Ovary (tissue), 9 donors: ENCODE data around the gene C5orf15. TPM values are rescaled to one million over a fixed set of nuclear protein-coding genes. Genes with fewer than 3 reads are reported as not detected.

Experiments used
- DNase-seq, 5 donors: peaks; one replicate each; pipeline ENCODE4 v3.0.0-alpha.2; 2019 to 2020
- H3K27ac ChIP-seq, 2 donors: fragments of 200-600 bp; one replicate each; pipeline versions ENCODE4 v1.5.1 to v1.8.0; 2019 to 2022
- H3K27me3 ChIP-seq: fragments of 200-600 bp; one replicate; pipeline ENCODE4 v1.8.0; 2022
- H3K36me3 ChIP-seq: fragments of 200-600 bp; sonication (generic); one replicate; pipeline ENCODE4 v1.5.1; 2019
- H3K4me1 ChIP-seq: one replicate; pipeline ENCODE4 v1.8.1; 2013; ENCODE audit warnings: mild to moderate bottlenecking, moderate library complexity; ENCODE audit not compliant: insufficient read depth
- H3K4me3 ChIP-seq: fragments of 200-600 bp; sonication (generic); one replicate; pipeline ENCODE4 v1.5.1; 2017
- H3K9me3 ChIP-seq, 2 donors: fragments of 200-600 bp in 1 of 2; sonication (generic) in 1 of 2; one replicate each; pipeline versions ENCODE4 v1.5.1 to v1.8.1; 2013 to 2019; ENCODE audit warnings: mild to moderate bottlenecking in 1 of 2, moderate library complexity in 1 of 2
- EP300 ChIP-seq: sonication (generic); formaldehyde crosslinking; IDR thresholded peaks from one replicate; pipeline ENCODE4 v1.6.1; 2017; ENCODE audit warnings: antibody characterized with exemption
- POLR2A ChIP-seq: fragments of 450-650 bp; IDR thresholded peaks from one replicate; pipeline ENCODE4 v1.6.1; 2017; ENCODE audit warnings: antibody characterized with exemption, mild to moderate bottlenecking, moderate library complexity
- WGBS, 3 donors: extraction: QIAGEN DNeasy Blood & Tissue Kit in 1 of 3; methylation state at CpG; one replicate each; pipeline versions ENCODE4 v1.1.5 to v1.1.7; 2013 to 2017; 5-methylcytosine and 5-hydroxymethylcytosine counted together
- intact Hi-C, 4 donors: fragments of 100-400 bp; cut with DNase I; formaldehyde crosslinking; loops; one replicate each; pipeline versions ENCODE4 v1.11.0 to v1.15.1; 2022 to 2023
- polyA plus RNA-seq, 2 donors: library from polyadenylated mRNA; stranded (reverse); fragments of 200-250 nt in 1 of 2; fragments of 350-450 nt in 1 of 2; fragmentation: Illumina TruSeq in 1 of 2; extraction: RNeasy Lipid Tissue Mini Kit (QIAGEN cat#74804) in 1 of 2; gene quantifications; one replicate each; pipeline ENCODE4 v1.2.3, GENCODE V29; 2013 to 2014
- total RNA-seq, 7 donors: library from RNA; depleted of rRNA in 2 of 7; stranded (reverse); fragments of >200 nt in 2 of 7; fragmentation: NEBNext Ultra II Directional in 3 of 7; extraction: Animal tissue kit (Norgen Biotek cat#: 25700) in 3 of 7; gene quantifications; one replicate each; pipeline versions ENCODE4 v1.1.0 to v1.2.4, GENCODE V29; 2016 to 2023
- TF ChIP-seq, protein P1 (sequence below), 3 donors: fragments of 450-650 bp in 2 of 3; fragments of 200-600 bp in 1 of 3; IDR thresholded peaks; one replicate each; pipeline versions ENCODE4 v1.5.1 to v1.8.0; 2016 to 2022; ENCODE audit warnings: antibody characterized with exemption in 3 of 3, mild to moderate bottlenecking in 1 of 3
- donor health status: DM: no; HTN: no; CAD: no; lungs with moderate emphysema.
- donor health status: DM: no; HTN: no; CAD: no.
- donor health status: Bipolar disorder and iron deficiency.
- donor health status: DM: yes; HTN: yes; CAD: no.
- donor health status: DM: no; HTN: no; CAD: no.
- donor health status: DM: yes; HTN: yes; CAD: no.

The C5orf15 gene
- total and polyA plus RNA-seq, 9 donors: 26.9 to 102 (median 34.5) TPM

DNA sequence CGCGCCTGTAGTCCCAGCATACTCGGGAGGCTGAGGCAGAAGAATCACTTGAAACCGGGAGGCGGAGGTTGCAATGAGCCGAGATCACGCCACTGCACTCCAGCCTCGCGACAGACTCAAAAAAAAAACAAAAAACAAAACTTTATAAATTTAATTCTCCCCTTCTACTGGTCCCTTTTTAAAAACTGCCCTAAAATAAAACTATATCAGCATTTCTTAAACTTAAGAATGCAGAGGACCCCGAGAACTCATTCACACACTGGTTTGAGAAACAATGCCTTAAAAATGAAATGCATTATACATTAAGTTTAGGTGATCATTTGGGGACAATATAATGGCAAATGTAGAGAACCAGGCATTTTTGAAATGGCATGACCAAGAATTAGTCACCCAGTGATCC is 2.3 kb downstream of the C5orf15 start:
- H3K27ac ChIP-seq: no peak overlapping the region
- intact Hi-C loops: no loop called here
- DNase-seq: no peak
- TF ChIP-seq EP300 (no peak), POLR2A (no peak)
- TF ChIP-seq, protein P1, sequence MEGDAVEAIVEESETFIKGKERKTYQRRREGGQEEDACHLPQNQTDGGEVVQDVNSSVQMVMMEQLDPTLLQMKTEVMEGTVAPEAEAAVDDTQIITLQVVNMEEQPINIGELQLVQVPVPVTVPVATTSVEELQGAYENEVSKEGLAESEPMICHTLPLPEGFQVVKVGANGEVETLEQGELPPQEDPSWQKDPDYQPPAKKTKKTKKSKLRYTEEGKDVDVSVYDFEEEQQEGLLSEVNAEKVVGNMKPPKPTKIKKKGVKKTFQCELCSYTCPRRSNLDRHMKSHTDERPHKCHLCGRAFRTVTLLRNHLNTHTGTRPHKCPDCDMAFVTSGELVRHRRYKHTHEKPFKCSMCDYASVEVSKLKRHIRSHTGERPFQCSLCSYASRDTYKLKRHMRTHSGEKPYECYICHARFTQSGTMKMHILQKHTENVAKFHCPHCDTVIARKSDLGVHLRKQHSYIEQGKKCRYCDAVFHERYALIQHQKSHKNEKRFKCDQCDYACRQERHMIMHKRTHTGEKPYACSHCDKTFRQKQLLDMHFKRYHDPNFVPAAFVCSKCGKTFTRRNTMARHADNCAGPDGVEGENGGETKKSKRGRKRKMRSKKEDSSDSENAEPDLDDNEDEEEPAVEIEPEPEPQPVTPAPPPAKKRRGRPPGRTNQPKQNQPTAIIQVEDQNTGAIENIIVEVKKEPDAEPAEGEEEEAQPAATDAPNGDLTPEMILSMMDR (IDR thresholded peaks at IDR 0.05): no peak
- no peak overlapping the region for H3K4me3 ChIP-seq
- no peaks in the 10 kb centered on the region for H3K27me3 ChIP-seq
- H3K4me1 ChIP-seq: peaks cover 2% of the 10 kb centered on the region
- H3K36me3 ChIP-seq: no peaks in the 10 kb centered on the region
- H3K9me3 ChIP-seq: no peaks in the 10 kb centered on the region
- WGBS, 3 donors: 94 to 96% (median 94%) methylated on average over 10 of the region's 10 CpGs

DNA sequence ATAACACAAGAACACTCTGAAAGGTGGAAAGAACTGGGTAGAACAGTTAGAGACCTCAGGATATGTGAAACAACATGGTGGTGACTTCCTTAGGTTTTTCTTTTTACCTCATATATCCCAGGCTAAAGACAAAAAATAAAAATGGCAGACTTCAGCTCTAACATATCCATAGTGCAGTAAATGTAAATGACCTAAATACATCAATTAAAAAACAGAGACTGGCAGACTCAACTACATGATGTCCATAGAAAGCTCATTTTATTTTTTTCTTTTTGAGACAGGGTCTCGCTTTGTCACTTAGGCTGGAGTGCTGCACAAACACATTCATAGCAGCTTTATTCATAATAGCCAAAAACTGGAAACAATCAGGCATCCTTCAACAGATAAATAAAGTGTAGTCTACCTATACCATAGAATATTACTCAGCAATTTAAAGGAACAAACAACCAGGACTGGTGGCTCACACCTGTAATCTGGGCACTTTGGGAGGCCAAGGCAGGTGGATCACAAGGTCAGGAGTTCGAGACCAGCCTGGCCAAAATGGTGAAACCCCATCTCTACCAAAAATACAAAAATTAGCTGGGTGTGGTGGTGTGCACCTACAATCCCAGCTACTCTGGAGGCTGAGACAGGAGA is 4.8 kb downstream of the C5orf15 start:
- H3K27ac ChIP-seq: no peak overlapping the region
- intact Hi-C loops: no loop called here

DNA sequence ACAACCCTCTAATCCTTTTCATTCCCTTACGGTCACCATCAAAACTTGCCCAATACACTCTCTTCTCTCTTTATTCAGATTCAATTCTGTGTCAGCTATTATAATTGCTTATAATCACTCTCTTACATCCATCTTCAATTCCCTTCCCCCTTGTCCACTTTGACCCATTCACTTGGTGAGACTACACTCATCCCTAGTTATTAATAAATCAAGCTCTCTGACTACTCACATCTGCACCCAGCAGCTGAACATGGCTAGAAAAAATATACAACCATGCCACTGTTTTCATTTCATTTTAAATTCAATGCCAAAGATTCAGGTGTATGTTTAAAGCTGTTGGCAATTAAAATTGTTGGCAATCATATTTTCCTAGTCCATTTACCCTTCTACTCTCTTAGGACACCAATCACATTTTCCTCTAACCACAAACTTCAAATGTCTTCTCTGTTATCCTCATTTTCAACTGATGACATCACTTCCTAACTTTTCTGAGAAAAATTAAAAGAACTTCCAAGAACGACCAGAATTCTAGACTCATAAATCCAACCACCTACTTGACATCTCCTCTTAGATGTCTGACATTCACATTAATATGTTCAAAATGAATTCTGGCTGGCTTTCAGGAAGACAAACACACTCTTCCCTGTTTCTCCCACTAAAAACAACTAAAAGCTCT is 5.5 kb downstream of the C5orf15 start:
- 53 to 57% (median 56%) methylated on average over 2 of the region's 2 CpGs for WGBS, 3 donors
- H3K9me3 ChIP-seq: no peaks in the 10 kb centered on the region
- H3K4me1 ChIP-seq: no peaks in the 10 kb centered on the region
- TF ChIP-seq, protein P1 (IDR thresholded peaks at IDR 0.05): no peak
- TF ChIP-seq POLR2A: no peak
- TF ChIP-seq EP300: no peak
- DNase-seq: no peak
- no peak overlapping the region for H3K4me3 ChIP-seq
- H3K36me3 ChIP-seq: no peaks in the 10 kb centered on the region
- no peaks in the 10 kb centered on the region for H3K27me3 ChIP-seq
- intact Hi-C loops: no loop called here
- H3K27ac ChIP-seq: no peak overlapping the region

More for the DNA sequence above, 4.8 kb downstream of the C5orf15 start:
- TF ChIP-seq, protein P1 (IDR thresholded peaks at IDR 0.05): no peak
- TF ChIP-seq EP300 (no peak), POLR2A (no peak)
- WGBS, 3 donors: 98% methylated on average over 2 of the region's 2 CpGs
- Histone ChIP-seq H3K27me3 (no peaks in the 10 kb centered on the region), H3K4me1 (no peaks in the 10 kb centered on the region), H3K9me3 (no peaks in the 10 kb centered on the region), H3K4me3 (no peak overlapping the region), H3K36me3 (no peaks in the 10 kb centered on the region)
- DNase-seq: no peak

DNA sequence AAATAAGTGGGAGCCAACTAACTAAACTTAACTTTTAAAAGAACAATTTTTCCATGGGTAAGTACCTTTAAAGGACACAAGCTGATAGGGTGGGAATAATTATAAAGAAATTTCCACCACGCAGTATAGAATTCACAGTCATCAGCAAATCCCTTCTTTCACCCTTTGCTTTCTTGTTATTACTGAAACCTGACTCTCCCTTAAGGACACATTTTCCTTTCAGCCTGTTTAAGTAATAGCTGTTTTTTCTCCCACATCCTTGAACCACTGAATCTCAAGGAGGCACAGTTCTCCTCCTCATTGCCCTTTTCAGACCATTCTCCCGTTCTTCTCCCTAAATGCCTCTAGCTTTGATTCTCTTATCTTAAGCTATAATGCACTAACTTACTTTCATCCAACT is 6.3 kb downstream of the C5orf15 start:
- 49 to 57% (median 52%) methylated on average over 2 of the region's 2 CpGs for WGBS, 3 donors
- no peaks in the 10 kb centered on the region for H3K9me3 ChIP-seq
- no peaks in the 10 kb centered on the region for H3K27me3 ChIP-seq
- intact Hi-C loops: no loop called here
- DNase-seq: no peak
- TF ChIP-seq POLR2A: no peak
- TF ChIP-seq, protein P1 (IDR thresholded peaks at IDR 0.05): no peak
- no peak for TF ChIP-seq EP300
- no peaks in the 10 kb centered on the region for H3K36me3 ChIP-seq
- no peak overlapping the region for H3K27ac ChIP-seq
- H3K4me3 ChIP-seq: no peak overlapping the region
- no peaks in the 10 kb centered on the region for H3K4me1 ChIP-seq
